Activated naive CD4-positive, alpha-beta T cell treated with anti-CD3 and anti-CD28 coated beads for 36 hours (primary cell): Measurements from ENCODE around the gene XPO4. TPM values are rescaled to one million over a fixed set of nuclear protein-coding genes. Genes with fewer than 3 reads are reported as not detected.
"Not testable (repeated sequence)": the region's sequence is repeated elsewhere in the genome, so short reads cannot be mapped to it uniquely, and the experiment has no call there.

Experiments
- CTCF ChIA-PET: fragments of 350-600 bp; sonication (Branson Sonifier 250); formaldehyde crosslinking; loops from one replicate; lab custom pipeline; 2021; ENCODE audit warnings: antibody characterized with exemption; lab: Charles Lee
- DNase-seq: peaks from one replicate; pipeline ENCODE4 v3.0.0-alpha.2; 2020
- H3K27ac Mint-ChIP-seq: one replicate; pipeline ENCODE4 v1.8.0; 2021; ENCODE audit warnings: mild to moderate bottlenecking, mixed read lengths
- H3K27me3 Mint-ChIP-seq: one replicate; pipeline ENCODE4 v1.8.0; 2021; ENCODE audit warnings: low read depth, mixed read lengths
- H3K36me3 Mint-ChIP-seq: one replicate; pipeline ENCODE4 v1.8.0; 2021; ENCODE audit warnings: low read depth, mixed read lengths
- H3K4me1 Mint-ChIP-seq: one replicate; pipeline ENCODE4 v1.8.0; 2021; ENCODE audit warnings: low read depth, mixed read lengths
- H3K4me3 Mint-ChIP-seq: one replicate; pipeline ENCODE4 v1.8.0; 2021; ENCODE audit warnings: mild to moderate bottlenecking, moderate library complexity, mixed read lengths
- H3K9me3 Mint-ChIP-seq: one replicate; pipeline ENCODE4 v1.8.0; 2021; ENCODE audit warnings: mixed read lengths
- intact Hi-C: fragments of 100-400 bp; cut with micrococcal nuclease; formaldehyde crosslinking; loops from one replicate; pipeline ENCODE4 v1.15.1; 2023
- total RNA-seq, 2 experiments: library from RNA; stranded (reverse); gene quantifications; one replicate each; pipeline ENCODE4 v1.2.3, GENCODE V29; 2021

The XPO4 gene
- total RNA-seq, 2 experiments from 2014 or later, result 20.4 to 21.2 TPM

GRCh38 chr13:20882206-20882605, 20.3 kb downstream of the XPO4 start:
- peaks cover 39% of the 10 kb centered on the region for H3K4me1 Mint-ChIP-seq
- H3K27ac Mint-ChIP-seq, result no peak overlapping the region
- CTCF ChIA-PET, result no interaction called here
- no peaks in the 10 kb centered on the region for H3K27me3 Mint-ChIP-seq
- DNase-seq, result no peak
- H3K36me3 Mint-ChIP-seq, result peaks cover 24% of the 10 kb centered on the region
- no peak overlapping the region for H3K4me3 Mint-ChIP-seq
- intact Hi-C loops, result no loop called here
- peaks cover 1% of the 10 kb centered on the region for H3K9me3 Mint-ChIP-seq

DNA sequence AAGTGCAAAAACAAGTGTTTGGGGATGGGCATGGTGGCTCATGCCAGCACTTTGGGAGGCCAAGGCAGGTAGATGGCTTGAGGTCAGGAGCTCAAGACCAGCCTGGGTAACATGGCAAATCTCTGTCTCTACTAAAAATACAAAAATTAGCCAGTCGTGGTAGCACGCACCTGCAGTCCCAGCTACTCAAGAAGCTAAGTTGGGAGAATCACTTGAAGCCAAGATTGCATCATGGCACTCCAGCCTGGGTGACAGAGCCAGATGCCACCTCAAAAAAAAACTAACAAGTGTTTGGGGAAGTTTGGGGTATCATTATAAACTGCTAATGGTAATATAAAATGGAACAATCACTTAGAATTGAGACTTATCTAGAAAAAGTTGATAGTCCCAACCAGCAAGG, 24.6 kb downstream of the XPO4 start:
- CTCF ChIA-PET, result interaction anchor here (0.6 to 0.7 kb wide), 2 partner anchors 23 kb away, joined by 3 read pairs; no protein-coding TSS in a partner anchor
- H3K4me3 Mint-ChIP-seq, result no peak overlapping the region
- H3K27me3 Mint-ChIP-seq, result no peaks in the 10 kb centered on the region
- DNase-seq, result no peak
- peaks cover 22% of the 10 kb centered on the region for H3K36me3 Mint-ChIP-seq
- no peak overlapping the region for H3K27ac Mint-ChIP-seq
- peaks cover 6% of the 10 kb centered on the region for H3K9me3 Mint-ChIP-seq
- intact Hi-C loops, result no loop called here
- H3K4me1 Mint-ChIP-seq, result peaks cover 45% of the 10 kb centered on the region

- intact Hi-C loops, H3K4me3 Mint-ChIP-seq, H3K27ac Mint-ChIP-seq, H3K27me3 Mint-ChIP-seq, H3K9me3 Mint-ChIP-seq, DNase-seq: not testable (repeated sequence)
- peaks cover 46% of the 10 kb centered on the region for H3K4me1 Mint-ChIP-seq
- CTCF ChIA-PET, result interaction anchor here (0.6 kb wide), 1 partner anchor 165 kb away, joined by 3 read pairs; no protein-coding TSS in a partner anchor
- H3K36me3 Mint-ChIP-seq, result peaks cover 23% of the 10 kb centered on the region
These were observed 25.7 kb downstream of the XPO4 start for GRCh38 chr13:20876802-20877201.

DNA sequence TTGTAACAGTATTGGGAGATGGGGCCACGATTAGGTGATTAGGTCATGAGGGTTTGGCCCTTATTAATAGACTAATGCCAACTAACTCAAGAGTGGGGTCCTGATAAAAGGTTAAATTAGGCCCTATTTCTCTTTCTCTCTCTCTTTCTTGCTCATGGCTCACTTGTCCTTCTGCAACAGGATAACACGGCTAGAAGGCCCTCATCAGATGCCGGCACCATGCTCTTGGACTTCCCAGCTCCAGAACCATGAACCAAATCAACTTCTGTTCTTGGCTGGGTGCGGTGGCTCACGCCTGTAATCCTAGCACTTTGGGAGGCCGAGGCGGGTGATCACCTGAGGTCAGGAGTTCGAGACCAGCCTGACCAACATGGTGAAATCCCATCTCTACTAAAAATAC, 28.1 kb downstream of the XPO4 start:
- H3K9me3 Mint-ChIP-seq, H3K27ac Mint-ChIP-seq, DNase-seq, intact Hi-C loops, H3K4me3 Mint-ChIP-seq, H3K27me3 Mint-ChIP-seq: not testable (repeated sequence)
- peaks cover 46% of the 10 kb centered on the region for H3K4me1 Mint-ChIP-seq
- CTCF ChIA-PET, result interaction anchor here (0.6 kb wide), 3 partner anchors 17 to 1046 kb away, joined by 3 to 5 read pairs (median 3); no protein-coding TSS in a partner anchor
- peaks cover 18% of the 10 kb centered on the region for H3K36me3 Mint-ChIP-seq

DNA sequence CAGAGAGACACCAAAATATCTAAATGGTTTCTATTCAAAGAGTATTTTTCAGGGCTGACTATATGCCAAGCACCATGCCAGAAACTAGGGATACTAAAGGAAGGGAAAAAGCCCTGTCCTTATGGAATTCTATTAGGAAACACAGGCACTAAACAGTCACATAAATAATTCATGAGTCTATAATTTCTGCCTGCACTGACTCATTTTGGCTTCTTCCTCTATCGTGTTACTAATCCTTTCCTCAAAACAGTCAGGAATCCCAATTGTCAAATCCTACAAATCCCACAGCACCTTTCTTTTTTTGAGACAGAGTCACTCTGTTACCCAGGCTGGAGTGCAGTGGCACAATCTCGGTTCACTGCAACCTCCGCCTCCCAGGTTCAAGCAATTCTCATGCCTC, 29.2 kb downstream of the XPO4 start:
- CTCF ChIA-PET, result interaction anchor here (1.2 kb wide), 1 partner anchor 51 kb away, joined by 3 read pairs; no protein-coding TSS in a partner anchor

DNA sequence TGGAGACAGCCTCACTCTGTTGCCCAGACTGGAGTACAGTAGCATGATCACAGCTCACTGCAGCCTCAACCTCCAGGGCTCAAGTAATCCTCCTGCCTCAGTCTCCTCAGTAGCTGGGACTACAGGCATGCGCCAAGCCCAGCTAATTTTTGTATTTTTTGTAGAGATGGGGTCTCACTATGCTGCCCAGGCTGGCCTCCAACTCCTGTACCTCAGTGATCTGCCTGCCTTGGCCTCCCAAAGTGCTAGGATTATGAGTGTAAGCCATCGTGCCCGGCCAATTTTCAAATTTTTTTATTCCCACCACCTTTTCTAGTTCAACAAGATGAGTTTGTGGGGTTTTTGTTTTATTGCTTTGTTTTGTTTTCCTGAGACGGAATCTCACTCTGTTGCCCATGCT, 31.7 kb downstream of the XPO4 start:
- intact Hi-C loops, result no loop called here
- peaks cover 33% of the 10 kb centered on the region for H3K4me1 Mint-ChIP-seq
- H3K9me3 Mint-ChIP-seq, result no peaks in the 10 kb centered on the region
- peaks cover 4% of the 10 kb centered on the region for H3K36me3 Mint-ChIP-seq
- CTCF ChIA-PET, result interaction anchor here (0.6 to 1.8 kb wide), 3 partner anchors 31 to 802 kb away, joined by 3 to 5 read pairs (median 4); no protein-coding TSS in a partner anchor
- H3K4me3 Mint-ChIP-seq, result no peak overlapping the region
- no peak overlapping the region for H3K27ac Mint-ChIP-seq
- no peaks in the 10 kb centered on the region for H3K27me3 Mint-ChIP-seq
- no peak for DNase-seq

More for the DNA sequence above, 29.2 kb downstream of the XPO4 start:
- DNase-seq, result no peak
- H3K4me1 Mint-ChIP-seq, result peaks cover 41% of the 10 kb centered on the region
- H3K27ac Mint-ChIP-seq, result no peak overlapping the region
- H3K4me3 Mint-ChIP-seq, result no peak overlapping the region
- H3K9me3 Mint-ChIP-seq, result peaks cover 6% of the 10 kb centered on the region
- peaks cover 14% of the 10 kb centered on the region for H3K36me3 Mint-ChIP-seq
- no peaks in the 10 kb centered on the region for H3K27me3 Mint-ChIP-seq
- intact Hi-C loops, result no loop called here

DNA sequence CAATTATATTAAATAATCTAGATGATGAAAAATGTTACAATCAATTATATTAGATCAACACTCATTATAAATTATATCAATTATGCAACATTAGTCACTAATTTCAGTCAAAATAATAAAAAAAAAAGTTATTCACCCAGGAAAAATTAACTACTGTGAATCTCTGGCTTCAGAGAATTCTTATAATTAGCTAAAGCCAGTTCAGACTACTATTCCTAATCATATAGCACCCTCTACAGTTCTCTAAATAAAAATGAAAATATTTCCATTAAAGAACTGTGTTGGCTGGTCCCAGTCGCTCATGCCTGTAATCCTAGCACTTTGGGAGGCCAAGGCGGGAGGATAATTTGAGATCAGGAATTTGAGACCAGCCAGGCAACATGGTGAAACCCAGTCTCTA, 33.0 kb downstream of the XPO4 start:
- peaks cover 35% of the 10 kb centered on the region for H3K4me1 Mint-ChIP-seq
- no peak for DNase-seq
- H3K4me3 Mint-ChIP-seq, result no peak overlapping the region
- CTCF ChIA-PET, result interaction anchor here (0.6 to 1.8 kb wide), 3 partner anchors 16 to 712 kb away, joined by 3 to 4 read pairs (median 3); no protein-coding TSS in a partner anchor
- H3K9me3 Mint-ChIP-seq, result no peaks in the 10 kb centered on the region
- intact Hi-C loops, result no loop called here
- no peaks in the 10 kb centered on the region for H3K27me3 Mint-ChIP-seq
- H3K36me3 Mint-ChIP-seq, result peaks cover 7% of the 10 kb centered on the region
- no peak overlapping the region for H3K27ac Mint-ChIP-seq

GRCh38 chr13:20867408-20867807, 35.1 kb downstream of the XPO4 start:
- Mint-ChIP-seq H3K4me1 (peaks cover 27% of the 10 kb centered on the region), H3K27me3 (no peaks in the 10 kb centered on the region), H3K36me3 (peaks cover 16% of the 10 kb centered on the region), H3K27ac (no peak overlapping the region), H3K9me3 (no peaks in the 10 kb centered on the region), H3K4me3 (no peak overlapping the region)
- CTCF ChIA-PET, result interaction anchor here (1.1 kb wide), 1 partner anchor 34 kb away, joined by 3 read pairs; no protein-coding TSS in a partner anchor
- no peak for DNase-seq
- intact Hi-C loops, result no loop called here

DNA sequence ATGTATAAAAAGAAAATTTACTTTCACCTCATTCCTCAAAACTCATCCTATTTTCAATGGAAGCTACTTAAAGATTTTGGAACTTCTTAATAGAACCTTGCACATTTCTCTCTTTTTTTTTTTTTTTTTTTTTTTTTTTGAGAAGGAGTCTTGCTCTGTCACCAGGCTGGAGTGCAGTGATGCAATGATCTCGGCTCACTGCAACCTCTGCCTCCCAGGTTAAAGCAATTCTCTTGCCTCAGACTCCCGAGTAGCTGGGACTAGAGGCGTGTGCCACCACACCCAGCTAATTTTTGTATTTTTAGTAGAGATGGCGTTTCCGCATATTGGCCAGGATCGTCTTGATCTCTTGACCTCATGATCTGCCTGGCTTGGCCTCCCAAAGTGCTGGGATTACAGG, 40.9 kb downstream of the XPO4 start:
- H3K27ac Mint-ChIP-seq, H3K9me3 Mint-ChIP-seq, intact Hi-C loops, H3K4me3 Mint-ChIP-seq, DNase-seq, H3K27me3 Mint-ChIP-seq: not testable (repeated sequence)
- H3K4me1 Mint-ChIP-seq, result peaks cover 13% of the 10 kb centered on the region
- H3K36me3 Mint-ChIP-seq, result peaks cover 26% of the 10 kb centered on the region
- CTCF ChIA-PET, result interaction anchor here (1.0 to 3.5 kb wide), 2 partner anchors 33 to 149 kb away, joined by 4 to 20 read pairs; no protein-coding TSS in a partner anchor

DNA sequence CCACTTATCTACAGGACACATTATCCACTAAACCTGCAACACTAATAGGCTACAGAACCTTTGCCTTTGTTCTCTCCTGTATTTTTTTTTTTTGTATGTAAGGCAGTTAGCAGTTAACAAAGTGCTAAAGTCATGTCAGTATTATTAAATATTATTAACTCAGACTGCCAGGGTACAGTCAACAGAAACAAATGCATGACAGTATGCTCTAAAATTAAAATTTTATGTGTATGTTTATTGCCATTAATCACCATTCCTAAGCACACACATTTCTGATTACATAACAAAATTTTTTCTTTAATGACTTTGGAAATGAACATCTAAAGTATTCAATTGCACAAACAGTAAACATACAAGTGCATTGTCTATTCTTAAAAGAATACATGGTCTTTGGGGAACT, 41.7 kb downstream of the XPO4 start:
- Mint-ChIP-seq H3K9me3 (no peaks in the 10 kb centered on the region), H3K36me3 (peaks cover 25% of the 10 kb centered on the region), H3K4me1 (peaks cover 8% of the 10 kb centered on the region), H3K27me3 (no peaks in the 10 kb centered on the region), H3K4me3 (no peak overlapping the region), H3K27ac (no peak overlapping the region)
- DNase-seq, result no peak
- CTCF ChIA-PET, result interaction anchor here (3.5 kb wide), 1 partner anchor 32 kb away, joined by 20 read pairs; no protein-coding TSS in a partner anchor
- intact Hi-C loops, result no loop called here

DNA sequence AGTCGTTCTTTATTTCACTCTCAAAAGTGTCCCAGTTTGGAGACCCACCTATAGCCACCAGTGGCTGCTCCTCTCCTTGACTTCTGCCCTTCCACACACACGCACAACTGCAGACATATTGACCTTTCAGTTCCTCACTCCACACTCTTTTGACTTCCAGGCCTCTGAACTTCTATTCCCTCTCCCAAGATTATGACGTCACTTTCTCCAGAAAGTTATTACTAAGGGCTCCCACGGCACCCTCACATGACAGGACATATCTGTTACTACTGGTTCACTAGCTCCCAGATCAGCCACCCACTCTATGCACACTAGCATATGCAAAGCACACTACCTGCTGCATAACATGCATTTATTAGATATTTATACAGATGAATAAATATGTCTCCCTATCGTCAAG, 45.9 kb downstream of the XPO4 start:
- CTCF ChIA-PET, result interaction anchor here (1.0 kb wide), 1 partner anchor 68 kb away, joined by 5 read pairs; no protein-coding TSS in a partner anchor
- H3K27ac Mint-ChIP-seq, result no peak overlapping the region
- H3K36me3 Mint-ChIP-seq, result peaks cover 15% of the 10 kb centered on the region
- intact Hi-C loops, result no loop called here
- no peaks in the 10 kb centered on the region for H3K27me3 Mint-ChIP-seq
- H3K4me3 Mint-ChIP-seq, result no peak overlapping the region
- H3K9me3 Mint-ChIP-seq, result no peaks in the 10 kb centered on the region
- no peak for DNase-seq
- H3K4me1 Mint-ChIP-seq, result no peaks in the 10 kb centered on the region

DNA sequence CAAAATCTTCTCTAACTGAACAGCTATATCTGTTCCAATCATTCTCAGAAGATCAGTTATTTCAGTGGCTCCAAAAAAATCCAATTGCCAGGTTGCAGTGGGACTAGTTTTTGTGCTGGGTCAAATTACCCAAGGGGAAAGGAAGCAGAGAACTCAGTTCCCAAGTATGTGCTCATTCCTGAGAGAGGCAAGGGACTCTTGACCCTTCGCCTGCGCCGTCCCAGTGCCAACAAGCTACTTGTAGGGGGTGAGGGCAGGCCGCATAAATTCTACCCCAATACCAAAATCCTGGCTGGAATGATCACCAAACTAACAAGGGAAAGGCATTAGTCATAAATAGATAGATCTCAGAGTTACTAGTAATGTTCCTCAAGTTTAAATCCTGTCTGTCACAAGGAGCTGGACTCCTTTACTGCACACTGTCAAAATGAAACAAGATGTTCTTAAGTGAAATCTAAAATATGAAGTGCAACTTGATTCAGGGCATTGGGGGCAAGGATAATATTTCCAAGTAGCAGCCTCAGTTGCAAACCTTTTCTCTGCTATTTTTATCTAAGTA, 50.6 kb downstream of the XPO4 start:
- Mint-ChIP-seq H3K36me3 (peaks cover 6% of the 10 kb centered on the region), H3K27ac (no peak overlapping the region), H3K27me3 (no peaks in the 10 kb centered on the region), H3K4me3 (no peak overlapping the region), H3K4me1 (no peaks in the 10 kb centered on the region), H3K9me3 (no peaks in the 10 kb centered on the region)
- DNase-seq, result no peak
- CTCF ChIA-PET, result interaction anchor here (0.5 kb wide), 1 partner anchor 284 kb away, joined by 4 read pairs; no protein-coding TSS in a partner anchor
- intact Hi-C loops, result no loop called here

DNA sequence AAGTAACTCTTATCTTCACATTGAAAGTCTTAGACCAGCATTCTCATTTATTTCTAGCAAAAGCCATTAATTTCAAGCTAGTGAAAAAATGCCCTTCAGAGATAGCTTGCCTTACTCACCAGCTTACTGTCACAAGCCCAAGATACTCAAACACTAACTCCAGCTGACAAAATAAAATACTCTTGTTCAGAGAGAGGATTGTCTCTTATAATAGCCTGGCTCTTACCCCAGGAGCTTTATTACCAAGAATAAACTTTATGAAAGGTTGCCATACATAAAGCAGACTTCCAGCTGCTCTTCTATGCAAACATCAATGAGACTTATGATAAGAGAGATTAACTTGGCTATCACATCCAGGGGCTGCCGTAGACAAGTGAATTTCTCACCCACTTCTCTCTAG, 53.6 kb downstream of the XPO4 start:
- CTCF ChIA-PET, result interaction anchor here (0.6 to 3.9 kb wide), 7 partner anchors 10 to 666 kb away, joined by 3 to 18 read pairs (median 3); no protein-coding TSS in a partner anchor
- Mint-ChIP-seq H3K36me3 (peaks cover under 1% of the 10 kb centered on the region), H3K9me3 (no peaks in the 10 kb centered on the region), H3K4me1 (no peaks in the 10 kb centered on the region), H3K27me3 (no peaks in the 10 kb centered on the region), H3K4me3 (no peak overlapping the region), H3K27ac (no peak overlapping the region)
- DNase-seq, result no peak
- intact Hi-C loops, result no loop called here
